ENCODE results near the gene PCDHGA12. TPM values are rescaled to one million over a fixed set of nuclear protein-coding genes. Genes with fewer than 3 reads are reported as not detected.
"Not testable (repeated sequence)": the region's sequence is repeated elsewhere in the genome, so short reads cannot be mapped to it uniquely, and the experiment has no call there.

Gene PCDHGA12
- total RNA-seq, 2 donors from 2014 or later: 3.8 to 6.8 TPM

DNA sequence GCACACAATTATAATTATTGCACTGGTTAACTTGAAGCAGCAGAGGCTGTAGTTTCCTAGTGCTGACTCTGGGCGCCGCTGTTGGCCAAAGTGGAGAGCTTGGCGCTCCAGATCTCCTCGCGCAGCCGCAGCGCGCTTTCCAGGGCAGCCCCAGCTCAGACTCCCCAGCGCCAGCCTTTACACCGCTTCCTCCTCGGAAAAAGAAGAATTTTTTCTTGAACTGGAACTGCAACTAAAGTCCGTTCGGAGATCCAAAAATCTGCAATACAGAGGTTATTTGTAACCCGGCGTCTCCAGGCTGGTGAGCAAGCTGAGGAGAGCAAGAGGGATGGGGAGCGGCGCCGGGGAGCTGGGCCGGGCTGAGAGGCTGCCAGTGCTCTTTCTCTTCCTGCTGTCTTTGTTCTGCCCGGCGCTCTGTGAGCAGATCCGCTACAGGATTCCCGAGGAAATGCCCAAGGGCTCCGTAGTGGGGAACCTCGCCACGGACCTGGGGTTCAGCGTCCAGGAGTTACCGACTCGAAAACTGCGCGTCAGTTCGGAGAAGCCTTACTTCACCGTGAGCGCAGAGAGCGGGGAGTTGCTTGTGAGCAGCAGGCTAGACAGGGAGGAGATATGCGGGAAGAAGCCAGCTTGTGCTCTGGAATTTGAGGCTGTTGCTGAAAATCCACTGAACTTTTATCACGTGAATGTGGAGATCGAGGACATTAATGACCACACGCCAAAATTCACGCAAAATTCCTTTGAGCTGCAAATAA is 42.6 kb upstream of the PCDHGA12 start, which contains the start of gene PCDHGB4:
TSS of gene PCDHGB4 (plus strand) at position 142 of the 755 bp plus-strand sequence. CDS start at position 329, 187 bp downstream.
- H3K36me3 ChIP-seq; H3K27me3 ChIP-seq (replicated peaks; ENCODE audit: insufficient read depth); H3K27ac ChIP-seq; H3K4me3 ChIP-seq; H3K4me1 ChIP-seq (replicated peaks); H3K9me3 ChIP-seq; intact Hi-C loops (cut with DNase I); DNase-seq (ENCODE audit: low spot score): not testable (repeated sequence)
- TF ChIP-seq, protein P1, sequence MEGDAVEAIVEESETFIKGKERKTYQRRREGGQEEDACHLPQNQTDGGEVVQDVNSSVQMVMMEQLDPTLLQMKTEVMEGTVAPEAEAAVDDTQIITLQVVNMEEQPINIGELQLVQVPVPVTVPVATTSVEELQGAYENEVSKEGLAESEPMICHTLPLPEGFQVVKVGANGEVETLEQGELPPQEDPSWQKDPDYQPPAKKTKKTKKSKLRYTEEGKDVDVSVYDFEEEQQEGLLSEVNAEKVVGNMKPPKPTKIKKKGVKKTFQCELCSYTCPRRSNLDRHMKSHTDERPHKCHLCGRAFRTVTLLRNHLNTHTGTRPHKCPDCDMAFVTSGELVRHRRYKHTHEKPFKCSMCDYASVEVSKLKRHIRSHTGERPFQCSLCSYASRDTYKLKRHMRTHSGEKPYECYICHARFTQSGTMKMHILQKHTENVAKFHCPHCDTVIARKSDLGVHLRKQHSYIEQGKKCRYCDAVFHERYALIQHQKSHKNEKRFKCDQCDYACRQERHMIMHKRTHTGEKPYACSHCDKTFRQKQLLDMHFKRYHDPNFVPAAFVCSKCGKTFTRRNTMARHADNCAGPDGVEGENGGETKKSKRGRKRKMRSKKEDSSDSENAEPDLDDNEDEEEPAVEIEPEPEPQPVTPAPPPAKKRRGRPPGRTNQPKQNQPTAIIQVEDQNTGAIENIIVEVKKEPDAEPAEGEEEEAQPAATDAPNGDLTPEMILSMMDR (IDR thresholded peaks at IDR 0.05): peak in 3 of 4 experiments; percentile 12 to 53 (median 46)
- WGBS: 9% methylated on average over 18 of the region's 40 CpGs

DNA sequence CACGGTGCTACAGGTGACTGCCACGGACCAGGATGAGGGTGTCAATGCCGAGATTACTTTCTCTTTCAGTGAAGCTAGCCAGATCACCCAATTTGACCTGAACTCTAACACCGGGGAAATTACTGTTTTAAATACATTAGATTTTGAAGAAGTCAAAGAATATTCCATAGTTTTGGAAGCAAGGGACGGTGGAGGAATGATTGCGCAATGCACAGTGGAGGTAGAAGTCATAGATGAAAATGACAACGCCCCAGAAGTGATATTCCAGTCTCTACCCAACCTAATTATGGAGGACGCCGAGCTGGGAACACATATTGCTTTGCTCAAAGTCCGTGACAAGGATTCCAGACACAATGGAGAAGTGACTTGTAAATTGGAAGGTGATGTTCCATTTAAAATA is 41.6 kb upstream of the PCDHGA12 start:
- H3K4me1 ChIP-seq (replicated peaks): no peaks in the 10 kb centered on the region
- H3K27me3 ChIP-seq (replicated peaks; ENCODE audit: insufficient read depth): peaks cover 4% of the 10 kb centered on the region
- no peak for TF ChIP-seq POLR2A (IDR thresholded peaks at IDR 0.05)
- TF ChIP-seq, protein P1 (IDR thresholded peaks at IDR 0.05): no peak
- no peak for TF ChIP-seq POLR2AphosphoS5 (IDR thresholded peaks at IDR 0.05)
- H3K36me3 ChIP-seq: no peaks in the 10 kb centered on the region
- WGBS: 42% methylated on average over 10 of the region's 10 CpGs
- DNase-seq (ENCODE audit: low spot score): no peak
- intact Hi-C loops (cut with DNase I): no loop called here
- no peak overlapping the region for H3K27ac ChIP-seq
- no peaks in the 10 kb centered on the region for H3K9me3 ChIP-seq
- H3K4me3 ChIP-seq: no peak overlapping the region

DNA sequence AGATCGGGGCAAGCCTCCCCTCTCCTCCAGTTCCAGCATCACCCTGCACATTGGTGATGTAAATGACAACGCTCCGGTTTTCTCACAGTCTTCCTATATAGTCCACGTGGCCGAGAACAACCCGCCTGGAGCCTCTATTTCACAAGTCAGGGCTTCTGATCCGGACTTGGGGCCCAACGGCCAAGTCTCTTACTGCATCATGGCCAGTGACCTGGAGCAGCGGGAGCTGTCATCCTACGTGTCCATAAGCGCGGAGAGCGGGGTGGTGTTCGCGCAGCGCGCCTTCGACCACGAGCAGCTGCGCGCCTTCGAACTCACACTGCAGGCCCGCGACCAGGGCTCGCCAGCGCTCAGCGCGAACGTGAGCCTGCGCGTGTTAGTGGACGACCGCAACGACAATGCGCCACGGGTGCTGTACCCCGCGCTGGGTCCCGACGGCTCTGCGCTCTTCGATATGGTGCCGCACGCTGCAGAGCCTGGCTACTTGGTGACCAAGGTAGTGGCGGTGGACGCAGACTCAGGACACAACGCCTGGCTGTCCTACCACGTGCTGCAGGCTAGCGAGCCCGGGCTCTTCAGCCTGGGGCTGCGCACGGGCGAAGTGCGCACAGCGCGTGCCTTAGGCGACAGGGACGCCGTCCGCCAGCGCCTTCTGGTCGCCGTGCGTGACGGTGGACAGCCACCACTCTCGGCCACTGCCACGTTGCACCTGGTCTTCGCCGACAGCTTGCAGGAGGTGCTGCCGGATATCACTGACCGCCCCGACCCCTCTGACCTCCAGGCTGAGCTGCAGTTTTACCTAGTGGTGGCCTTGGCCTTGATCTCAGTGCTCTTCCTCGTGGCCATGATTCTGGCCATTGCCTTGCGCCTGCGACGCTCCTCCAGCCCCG is 40.9 kb upstream of the PCDHGA12 start:
- no peak for DNase-seq (ENCODE audit: low spot score)
- no peak overlapping the region for H3K4me3 ChIP-seq
- TF ChIP-seq, protein P1 (IDR thresholded peaks at IDR 0.05): no peak
- TF ChIP-seq POLR2AphosphoS5 (IDR thresholded peaks at IDR 0.05): no peak
- no peak for TF ChIP-seq POLR2A (IDR thresholded peaks at IDR 0.05)
- H3K9me3 ChIP-seq: no peaks in the 10 kb centered on the region
- H3K4me1 ChIP-seq (replicated peaks): no peaks in the 10 kb centered on the region
- intact Hi-C loops (cut with DNase I): no loop called here
- H3K27ac ChIP-seq: no peak overlapping the region
- no peaks in the 10 kb centered on the region for H3K36me3 ChIP-seq
- H3K27me3 ChIP-seq (replicated peaks; ENCODE audit: insufficient read depth): peaks cover 4% of the 10 kb centered on the region
- 35% methylated on average over 77 of the region's 77 CpGs for WGBS

DNA sequence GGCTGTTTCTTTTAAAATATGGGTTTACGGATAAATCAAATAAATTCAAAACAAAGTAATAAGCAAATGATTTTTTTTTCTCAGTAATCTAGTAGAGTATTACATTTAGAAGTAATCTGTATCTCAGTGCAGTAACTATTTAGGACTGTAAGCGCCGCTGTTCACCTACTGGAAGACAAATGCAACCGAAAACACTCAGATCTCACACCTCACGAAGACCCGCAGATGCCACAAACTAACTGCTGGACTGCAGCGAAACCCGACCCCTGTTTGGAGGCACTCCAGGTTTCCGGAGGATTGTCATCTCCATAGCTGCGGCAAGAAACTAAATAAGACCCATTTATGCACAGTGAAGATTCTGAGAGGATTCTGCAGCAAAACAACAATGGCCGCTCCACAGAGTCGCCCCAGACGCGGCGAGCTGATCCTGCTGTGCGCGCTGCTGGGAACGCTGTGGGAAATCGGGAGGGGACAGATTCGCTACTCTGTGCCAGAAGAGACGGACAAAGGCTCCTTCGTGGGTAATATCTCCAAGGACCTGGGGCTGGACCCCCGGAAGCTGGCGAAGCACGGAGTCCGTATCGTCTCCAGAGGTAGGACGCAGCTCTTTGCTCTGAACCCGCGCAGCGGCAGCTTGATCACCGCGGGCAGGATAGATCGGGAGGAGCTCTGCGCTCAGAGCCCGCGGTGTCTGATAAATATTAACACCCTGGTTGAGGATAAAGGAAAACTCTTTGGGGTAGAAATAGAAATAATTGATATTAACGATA is 37.7 kb upstream of the PCDHGA12 start, which contains the start of gene PCDHGA8:
TSS of gene PCDHGA8 (plus strand) at position 205 of the 770 bp plus-strand sequence. CDS start at position 386, 181 bp downstream.
- Histone ChIP-seq H3K4me3 (no peak within 1 kb of the TSS), H3K27ac (no peak within 1 kb of the TSS), H3K4me1 (replicated peaks) (no peaks in the 10 kb centered on the region), H3K27me3 (replicated peaks; ENCODE audit: insufficient read depth) (peaks cover 6% of the 10 kb centered on the region), H3K9me3 (no peaks in the 10 kb centered on the region), H3K36me3 (no peaks in the 10 kb centered on the region)
- TF ChIP-seq POLR2AphosphoS5 (IDR thresholded peaks at IDR 0.05) (no peak), POLR2A (IDR thresholded peaks at IDR 0.05) (no peak)
- TF ChIP-seq, protein P1 (IDR thresholded peaks at IDR 0.05): no peak
- 26% methylated on average over 38 of the region's 38 CpGs for WGBS
- DNase-seq (ENCODE audit: low spot score): no peak
- intact Hi-C loops (cut with DNase I): no loop called here

Data from prostate gland (tissue), 2 donors.